HFFc6 (cell line): ENCODE results near the gene SVOPL. TPM values are rescaled to one million over a fixed set of nuclear protein-coding genes. Genes with fewer than 3 reads are reported as not detected.

Experiments
- DNase-seq: peaks from one replicate; pipeline ENCODE4 v3.0.0-alpha.2; 2018
- H3K27ac Mint-ChIP-seq: 2 replicates; pipeline ENCODE4 v1.8.0; 2020; ENCODE audit warnings: mild to moderate bottlenecking, mixed read lengths
- H3K27me3 Mint-ChIP-seq: 2 replicates; pipeline ENCODE4 v1.8.0; 2021; ENCODE audit warnings: mild to moderate bottlenecking, moderate library complexity, mixed read lengths; ENCODE audit not compliant: insufficient read depth
- H3K36me3 Mint-ChIP-seq: 2 replicates; pipeline ENCODE4 v1.8.0; 2021; ENCODE audit warnings: low read depth, mixed read lengths
- H3K4me1 Mint-ChIP-seq: 2 replicates; pipeline ENCODE4 v1.8.0; 2020; ENCODE audit warnings: low read depth, mixed read lengths
- H3K4me3 Mint-ChIP-seq: 2 replicates; pipeline ENCODE4 v1.8.0; 2020; ENCODE audit warnings: mild to moderate bottlenecking, moderate library complexity, mixed read lengths
- H3K9me3 Mint-ChIP-seq: 2 replicates; pipeline ENCODE4 v1.8.0; 2020; ENCODE audit warnings: mild to moderate bottlenecking, mixed read lengths
- CTCF ChIP-seq: fragments of 200-600 bp; sonication (generic); IDR thresholded peaks from 2 replicates; pipeline ENCODE4 v1.5.0; 2021; ENCODE audit warnings: antibody characterized with exemption, mild to moderate bottlenecking
- total RNA-seq, 6 experiments: library from RNA; stranded (reverse); fragmentation: NEBNext Ultra II Directional; extraction: Animal tissue kit (Norgen Biotek cat#: 25700); gene quantifications; 2 replicates in 1 of 6; 3 replicates in 5 of 6; pipeline ENCODE4 v1.2.3, GENCODE V29; 2021

Gene SVOPL
- total RNA-seq, 6 experiments from 2014 or later, result not detected

GRCh38 chr7:138745189-138745588 is 44.0 kb upstream of the SVOPL start:
- no peaks in the 10 kb centered on the region for H3K9me3 Mint-ChIP-seq
- H3K27ac Mint-ChIP-seq, result no peak overlapping the region
- no peak for DNase-seq
- TF ChIP-seq CTCF, result no peak
- no peaks in the 10 kb centered on the region for H3K36me3 Mint-ChIP-seq
- H3K27me3 Mint-ChIP-seq, result peaks cover 11% of the 10 kb centered on the region
- H3K4me1 Mint-ChIP-seq, result peaks cover 20% of the 10 kb centered on the region
- H3K4me3 Mint-ChIP-seq, result no peak overlapping the region

- DNase-seq, result no peak
- Mint-ChIP-seq H3K27me3 (no peaks in the 10 kb centered on the region; the same call in 1 of the 2 replicates), H3K4me1 (peaks cover 31% of the 10 kb centered on the region), H3K36me3 (no peaks in the 10 kb centered on the region), H3K9me3 (no peaks in the 10 kb centered on the region), H3K4me3 (no peak overlapping the region), H3K27ac (peak overlapping the region; percentile 80)
- no peak for TF ChIP-seq CTCF
Measured at GRCh38 chr7:138741453-138741735, 40.2 kb upstream of the SVOPL start.

GRCh38 chr7:138739859-138740258 is 38.7 kb upstream of the SVOPL start:
- Mint-ChIP-seq H3K36me3 (no peaks in the 10 kb centered on the region), H3K27me3 (no peaks in the 10 kb centered on the region; the same call in 1 of the 2 replicates), H3K4me3 (no peak overlapping the region), H3K27ac (no peak overlapping the region), H3K9me3 (no peaks in the 10 kb centered on the region), H3K4me1 (peaks cover 31% of the 10 kb centered on the region)
- no peak for DNase-seq
- TF ChIP-seq CTCF, result no peak

GRCh38 chr7:138738551-138739335 is 37.6 kb upstream of the SVOPL start:
- peak; percentile 68 for DNase-seq
- H3K9me3 Mint-ChIP-seq, result no peaks in the 10 kb centered on the region
- peak; percentile 96 for TF ChIP-seq CTCF
- no peaks in the 10 kb centered on the region for H3K36me3 Mint-ChIP-seq
- peak overlapping the region; percentile 50; the same call in 1 of the 2 replicates for H3K4me3 Mint-ChIP-seq
- H3K27ac Mint-ChIP-seq, result no peak overlapping the region
- peaks cover 31% of the 10 kb centered on the region for H3K4me1 Mint-ChIP-seq
- no peaks in the 10 kb centered on the region; the same call in 1 of the 2 replicates for H3K27me3 Mint-ChIP-seq

- no peaks in the 10 kb centered on the region for H3K36me3 Mint-ChIP-seq
- H3K27ac Mint-ChIP-seq, result no peak overlapping the region
- H3K4me3 Mint-ChIP-seq, result no peak overlapping the region
- peaks cover 31% of the 10 kb centered on the region for H3K4me1 Mint-ChIP-seq
- no peak for TF ChIP-seq CTCF
- no peaks in the 10 kb centered on the region; the same call in 1 of the 2 replicates for H3K27me3 Mint-ChIP-seq
- no peaks in the 10 kb centered on the region for H3K9me3 Mint-ChIP-seq
- DNase-seq, result no peak
Measured at GRCh38 chr7:138738114-138738513, 37.0 kb upstream of the SVOPL start.
